Uterus (tissue), 4 donors: Measurements from ENCODE around the gene TM2D3. TPM values are rescaled to one million over a fixed set of nuclear protein-coding genes. Genes with fewer than 3 reads are reported as not detected.

ENCODE experiments used
- DNase-seq, 2 donors: peaks; one replicate each; pipeline ENCODE4 v3.0.0-alpha.2; 2019 to 2020
- H3K27ac ChIP-seq, 2 donors: fragments of 200-600 bp; sonication (generic); 1 replicate in 1 of 2; 2 replicates in 1 of 2; pipeline ENCODE4 v1.5.1; 2016 to 2018
- H3K27me3 ChIP-seq, 2 donors: fragments of 200-600 bp; sonication (generic); one replicate each; pipeline ENCODE4 v1.5.1; 2018 to 2019; ENCODE audit warnings: control low read depth in 1 of 2
- H3K36me3 ChIP-seq, 2 donors: fragments of 200-600 bp; sonication (generic); one replicate each; pipeline ENCODE4 v1.5.1; 2019; ENCODE audit warnings: control low read depth in 1 of 2
- H3K4me1 ChIP-seq, 2 donors: fragments of 200-600 bp; sonication (generic); one replicate each; pipeline ENCODE4 v1.5.1; 2018 to 2019; ENCODE audit warnings: control low read depth in 1 of 2
- H3K4me3 ChIP-seq, 2 donors: fragments of 200-600 bp; sonication (generic); 1 replicate in 1 of 2; 2 replicates in 1 of 2; pipeline ENCODE4 v1.5.1; 2018 to 2019; ENCODE audit warnings: mild to moderate bottlenecking in 1 of 2
- H3K9me3 ChIP-seq, 2 donors: fragments of 200-600 bp; sonication (generic); one replicate each; pipeline ENCODE4 v1.5.1; 2019; ENCODE audit warnings: control low read depth in 1 of 2
- POLR2A ChIP-seq, 2 donors: fragments of 450-650 bp; IDR thresholded peaks; one replicate each; pipeline ENCODE4 v1.6.1; 2016; ENCODE audit warnings: antibody characterized with exemption in 2 of 2, mild to moderate bottlenecking in 1 of 2, moderate library complexity in 1 of 2
- intact Hi-C: fragments of 100-400 bp; cut with DNase I; formaldehyde crosslinking; loops from one replicate; pipeline ENCODE4 v1.15.1; 2023; ENCODE audit warnings: low total_unique reads
- total RNA-seq, 4 donors: library from RNA; depleted of rRNA in 3 of 4; stranded (reverse); fragments of >200 nt in 3 of 4; gene quantifications; one replicate each; pipeline versions ENCODE4 v1.1.0 to v1.2.4, GENCODE V29; 2014 to 2023
- TF ChIP-seq, protein P1 (sequence below), 4 experiments: fragments of 200-600 bp in 2 of 4; fragments of 450-650 bp in 2 of 4; sonication (generic) in 2 of 4; IDR thresholded peaks; one replicate each; pipeline ENCODE4 v1.5.1; 2016 to 2019; ENCODE audit warnings: antibody characterized with exemption in 4 of 4, mild to moderate bottlenecking in 2 of 4, moderate library complexity in 1 of 4
- donor health status: DM: yes; HTN: yes; CAD: no.

The TM2D3 gene
- total RNA-seq, 4 donors from 2014 or later: 14.7 to 65.0 (median 46.5) TPM

DNA sequence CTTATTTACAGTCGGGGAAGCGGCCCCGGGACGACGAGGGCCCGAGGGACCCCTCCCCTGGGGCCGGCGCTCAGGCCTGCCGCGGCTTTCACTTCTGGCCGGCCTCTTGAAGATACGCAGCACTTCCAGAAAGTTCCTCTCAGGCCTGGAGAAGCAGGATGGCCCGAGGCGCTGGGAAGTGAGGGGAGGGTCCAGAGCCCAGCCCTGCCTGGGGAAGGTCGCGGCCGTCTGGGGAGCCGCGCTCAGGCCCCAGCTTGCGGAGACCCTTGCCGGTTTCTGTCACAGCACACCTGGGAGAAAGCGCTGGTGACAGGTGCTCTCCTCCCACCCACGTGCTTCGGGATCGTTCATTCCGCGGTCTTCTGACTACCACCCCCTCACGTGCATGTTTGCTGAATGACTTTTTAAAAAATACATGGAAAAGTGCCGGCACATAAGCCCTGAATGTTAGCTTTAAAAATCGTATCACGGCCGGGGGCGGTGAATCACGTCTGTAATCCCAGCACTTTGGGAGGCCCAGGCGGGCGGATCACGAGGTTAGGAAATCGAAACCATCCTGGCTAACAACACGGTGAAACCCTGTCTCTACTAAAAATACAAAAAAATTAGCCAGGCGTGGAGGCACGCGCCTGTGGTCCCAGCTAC is 727 bp upstream of the TM2D3 start:
- Histone ChIP-seq H3K27me3 (no peaks in the 10 kb centered on the region), H3K4me3 (peak overlapping the region; percentile 74 to 85), H3K36me3 (no peaks in the 10 kb centered on the region), H3K4me1 (peaks cover 8 to 11% of the 10 kb centered on the region in 2 donors), H3K9me3 (no peaks in the 10 kb centered on the region), H3K27ac (peak overlapping the region; percentile 90 to 96)
- DNase-seq: peak; percentile 21 to 24
- intact Hi-C loops: loop anchor here (5.0 kb wide), 1 partner anchor 356 kb away; the partner anchor contains the start of gene SNRPA1
- no peak for TF ChIP-seq POLR2A (IDR thresholded peaks at IDR 0.05)

DNA sequence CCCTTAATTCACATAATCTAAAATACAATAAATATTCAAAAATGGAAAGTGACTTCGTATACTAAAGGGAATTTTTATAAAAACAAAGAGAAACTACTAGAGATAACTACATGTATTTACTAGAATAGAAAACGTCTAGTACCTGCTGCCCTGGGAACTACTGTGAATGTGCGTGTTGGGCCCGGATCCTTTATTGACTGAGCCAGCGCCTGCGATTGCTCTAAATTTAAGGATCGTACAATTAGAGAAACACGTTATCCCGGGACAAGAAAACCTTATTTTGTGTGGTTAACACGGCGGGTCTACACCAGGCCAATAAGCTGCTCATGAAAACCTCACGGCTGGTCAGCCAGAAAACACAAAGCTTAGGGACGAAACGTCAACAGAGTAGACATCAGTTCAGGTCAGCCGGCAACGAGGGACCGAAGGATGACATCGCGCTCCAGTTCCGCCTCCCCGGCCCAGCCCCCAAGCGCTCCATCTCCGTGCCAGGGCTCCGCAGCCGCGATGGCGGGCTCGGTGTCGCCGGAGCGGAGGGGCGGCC is 555 bp downstream of the TM2D3 start:
- Histone ChIP-seq H3K27me3 (no peaks in the 10 kb centered on the region), H3K27ac (peak overlapping the region; percentile 90 to 96), H3K4me3 (peak overlapping the region; percentile 74 to 85), H3K36me3 (no peaks in the 10 kb centered on the region), H3K9me3 (no peaks in the 10 kb centered on the region), H3K4me1 (peaks cover 8 to 11% of the 10 kb centered on the region in 2 donors)
- intact Hi-C loops: loop anchor here (5.0 kb wide), 1 partner anchor 354 kb away; the partner anchor contains the start of gene SNRPA1
- peak in 1 of 2 donors; percentile 35 for DNase-seq
- TF ChIP-seq, protein P1, sequence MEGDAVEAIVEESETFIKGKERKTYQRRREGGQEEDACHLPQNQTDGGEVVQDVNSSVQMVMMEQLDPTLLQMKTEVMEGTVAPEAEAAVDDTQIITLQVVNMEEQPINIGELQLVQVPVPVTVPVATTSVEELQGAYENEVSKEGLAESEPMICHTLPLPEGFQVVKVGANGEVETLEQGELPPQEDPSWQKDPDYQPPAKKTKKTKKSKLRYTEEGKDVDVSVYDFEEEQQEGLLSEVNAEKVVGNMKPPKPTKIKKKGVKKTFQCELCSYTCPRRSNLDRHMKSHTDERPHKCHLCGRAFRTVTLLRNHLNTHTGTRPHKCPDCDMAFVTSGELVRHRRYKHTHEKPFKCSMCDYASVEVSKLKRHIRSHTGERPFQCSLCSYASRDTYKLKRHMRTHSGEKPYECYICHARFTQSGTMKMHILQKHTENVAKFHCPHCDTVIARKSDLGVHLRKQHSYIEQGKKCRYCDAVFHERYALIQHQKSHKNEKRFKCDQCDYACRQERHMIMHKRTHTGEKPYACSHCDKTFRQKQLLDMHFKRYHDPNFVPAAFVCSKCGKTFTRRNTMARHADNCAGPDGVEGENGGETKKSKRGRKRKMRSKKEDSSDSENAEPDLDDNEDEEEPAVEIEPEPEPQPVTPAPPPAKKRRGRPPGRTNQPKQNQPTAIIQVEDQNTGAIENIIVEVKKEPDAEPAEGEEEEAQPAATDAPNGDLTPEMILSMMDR (IDR thresholded peaks at IDR 0.05): no peak
- no peak for TF ChIP-seq POLR2A (IDR thresholded peaks at IDR 0.05)

DNA sequence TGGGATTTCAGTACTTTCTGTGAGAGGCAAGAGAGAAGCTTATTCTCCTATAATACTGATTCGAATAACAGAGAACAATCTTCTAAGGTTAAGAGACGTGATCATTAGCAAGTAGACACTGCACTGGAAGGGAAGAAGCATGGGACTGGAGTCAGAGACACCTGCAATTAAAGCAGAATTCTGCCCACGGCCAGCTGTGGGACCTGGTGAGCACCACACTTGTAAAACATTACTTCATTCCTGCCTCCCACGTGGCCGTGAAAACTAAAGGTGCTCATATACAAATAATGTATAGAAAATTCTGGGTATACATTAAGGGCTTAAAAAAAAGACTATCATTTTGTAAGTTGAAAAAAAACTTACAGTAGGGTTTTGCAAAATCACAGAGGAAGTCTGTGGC is 2.0 kb downstream of the TM2D3 start:
- DNase-seq: no peak
- TF ChIP-seq POLR2A (IDR thresholded peaks at IDR 0.05): no peak
- TF ChIP-seq, protein P1 (IDR thresholded peaks at IDR 0.05): no peak
- no peaks in the 10 kb centered on the region for H3K9me3 ChIP-seq
- no peak overlapping the region for H3K27ac ChIP-seq
- no peaks in the 10 kb centered on the region for H3K27me3 ChIP-seq
- intact Hi-C loops: loop anchor here (5.0 kb wide), 1 partner anchor 353 kb away; the partner anchor contains the start of gene SNRPA1
- H3K4me1 ChIP-seq: peaks cover 8 to 11% of the 10 kb centered on the region in 2 donors
- no peak overlapping the region for H3K4me3 ChIP-seq
- H3K36me3 ChIP-seq: no peaks in the 10 kb centered on the region

DNA sequence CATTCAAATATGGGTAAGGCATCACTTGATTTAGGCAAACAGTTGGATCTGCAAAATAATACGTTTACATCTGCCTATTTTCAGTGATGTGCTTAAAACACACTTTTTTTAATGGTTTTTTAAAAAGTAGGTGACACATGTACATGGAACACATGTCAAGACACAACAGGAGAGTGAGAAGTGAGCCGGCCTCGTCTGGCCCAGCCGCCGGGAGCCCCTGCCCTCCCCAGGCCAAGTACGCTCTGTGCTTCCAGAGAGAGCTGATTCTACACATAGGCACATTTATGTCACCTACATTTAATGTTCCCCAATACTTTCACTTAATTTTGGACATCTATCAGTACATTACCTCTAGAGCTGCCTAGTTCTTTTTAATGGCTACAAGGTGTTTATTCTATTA is 3.8 kb downstream of the TM2D3 start:
- intact Hi-C loops: no loop called here
- no peaks in the 10 kb centered on the region for H3K36me3 ChIP-seq

GRCh38 chr15:101647251-101647650 is 4.9 kb downstream of the TM2D3 start:
- no peaks in the 10 kb centered on the region for H3K9me3 ChIP-seq
- no peak overlapping the region for H3K27ac ChIP-seq
- no peaks in the 10 kb centered on the region for H3K36me3 ChIP-seq
- H3K27me3 ChIP-seq: no peaks in the 10 kb centered on the region
- DNase-seq: no peak
- no peak for TF ChIP-seq POLR2A (IDR thresholded peaks at IDR 0.05)
- TF ChIP-seq, protein P1 (IDR thresholded peaks at IDR 0.05): no peak
- H3K4me3 ChIP-seq: no peak overlapping the region
- H3K4me1 ChIP-seq: peaks cover 5 to 11% of the 10 kb centered on the region in 2 donors
- intact Hi-C loops: no loop called here

More for the DNA sequence above, 3.8 kb downstream of the TM2D3 start:
- H3K4me1 ChIP-seq: peaks cover 8 to 11% of the 10 kb centered on the region in 2 donors
- no peaks in the 10 kb centered on the region for H3K9me3 ChIP-seq
- TF ChIP-seq, protein P1 (IDR thresholded peaks at IDR 0.05): no peak
- no peak for TF ChIP-seq POLR2A (IDR thresholded peaks at IDR 0.05)
- H3K4me3 ChIP-seq: no peak overlapping the region
- DNase-seq: no peak
- H3K27ac ChIP-seq: no peak overlapping the region
- no peaks in the 10 kb centered on the region for H3K27me3 ChIP-seq
